Measurements from ENCODE around the gene PARP4.

DNA sequence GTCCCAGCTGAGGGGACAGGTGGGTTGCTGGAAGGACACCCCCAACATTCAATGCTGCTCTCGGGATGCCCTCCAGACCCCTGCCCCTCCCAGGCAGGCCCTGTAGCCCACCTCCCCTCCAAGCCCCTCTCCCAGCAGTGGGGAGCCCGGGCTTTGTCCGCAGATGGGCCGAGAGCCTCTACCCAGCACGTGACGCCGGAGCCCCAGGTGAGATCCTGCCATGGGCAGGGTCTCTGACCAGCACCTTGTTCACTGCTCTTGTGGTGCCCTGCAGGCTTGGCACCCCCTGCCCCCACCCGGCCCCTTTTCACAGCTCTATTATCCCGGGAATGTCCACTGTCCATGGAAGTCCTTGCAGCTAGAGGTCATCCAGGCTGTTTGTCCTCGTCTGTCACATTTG is 126.7 kb downstream of the PARP4 start:
- TF ChIP-seq CTCF (IDR thresholded peaks at IDR 0.05; ENCODE audit: insufficient read depth, low read length, poor library complexity, severe bottlenecking) (no peak), EZH2phosphoT487 (conservative IDR thresholded peaks at IDR 0.05; ENCODE audit: low read length) (no peak)
